IMR-90 (cell line): ENCODE data around the gene TSC22D4.
"Not testable (repeated sequence)": the region's sequence is repeated elsewhere in the genome, so short reads cannot be mapped to it uniquely, and the experiment has no call there.

Experiments used
- CHD1 ChIP-seq: IDR thresholded peaks from 2 replicates; pipeline ENCODE4 v1.6.1; 2012; ENCODE audit warnings: low read depth, low read length, improper control_type of control experiment
- CTCF ChIP-seq: conservative IDR thresholded peaks from 2 replicates; pipeline ENCODE4 v1.5.1; 2012; ENCODE audit warnings: mild to moderate bottlenecking, low read depth, low read length, improper control_type of control experiment
- RAD21 ChIP-seq: IDR thresholded peaks from 2 replicates; pipeline ENCODE4 v1.6.1; 2012; ENCODE audit warnings: low read length, improper control_type of control experiment

- TF ChIP-seq CTCF, CHD1, RAD21: not testable (repeated sequence)
Observed at GRCh38 chr7:100521909-100522593, 43.0 kb upstream of the TSC22D4 start.
